ENCODE results near the gene SLC44A3.

DNA sequence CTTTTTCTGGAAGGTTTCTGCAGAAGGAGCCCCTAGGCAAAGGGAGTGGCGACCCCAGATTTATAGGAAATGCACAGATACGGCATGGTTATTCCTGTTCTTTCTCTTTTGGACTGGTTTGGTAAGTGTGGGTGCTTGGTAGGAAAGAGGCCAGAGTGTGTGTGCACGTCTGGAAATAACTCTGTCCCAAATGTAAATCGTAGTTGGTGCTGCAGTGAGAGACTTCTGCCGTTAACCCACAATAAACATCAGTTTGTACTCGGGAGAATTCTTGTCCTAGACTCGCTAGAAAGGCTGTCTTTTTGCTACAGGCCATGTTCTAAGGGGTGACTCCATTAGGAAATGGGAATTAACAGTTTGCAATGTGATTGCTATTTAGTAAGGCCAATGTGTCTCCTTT is 779 bp downstream of the SLC44A3 start:
- TF ChIP-seq, protein P1, sequence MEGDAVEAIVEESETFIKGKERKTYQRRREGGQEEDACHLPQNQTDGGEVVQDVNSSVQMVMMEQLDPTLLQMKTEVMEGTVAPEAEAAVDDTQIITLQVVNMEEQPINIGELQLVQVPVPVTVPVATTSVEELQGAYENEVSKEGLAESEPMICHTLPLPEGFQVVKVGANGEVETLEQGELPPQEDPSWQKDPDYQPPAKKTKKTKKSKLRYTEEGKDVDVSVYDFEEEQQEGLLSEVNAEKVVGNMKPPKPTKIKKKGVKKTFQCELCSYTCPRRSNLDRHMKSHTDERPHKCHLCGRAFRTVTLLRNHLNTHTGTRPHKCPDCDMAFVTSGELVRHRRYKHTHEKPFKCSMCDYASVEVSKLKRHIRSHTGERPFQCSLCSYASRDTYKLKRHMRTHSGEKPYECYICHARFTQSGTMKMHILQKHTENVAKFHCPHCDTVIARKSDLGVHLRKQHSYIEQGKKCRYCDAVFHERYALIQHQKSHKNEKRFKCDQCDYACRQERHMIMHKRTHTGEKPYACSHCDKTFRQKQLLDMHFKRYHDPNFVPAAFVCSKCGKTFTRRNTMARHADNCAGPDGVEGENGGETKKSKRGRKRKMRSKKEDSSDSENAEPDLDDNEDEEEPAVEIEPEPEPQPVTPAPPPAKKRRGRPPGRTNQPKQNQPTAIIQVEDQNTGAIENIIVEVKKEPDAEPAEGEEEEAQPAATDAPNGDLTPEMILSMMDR (IDR thresholded peaks at IDR 0.05; ENCODE audit: low read length): no peak
- no peak for TF ChIP-seq EZH2 (optimal IDR thresholded peaks at IDR 0.05; ENCODE audit: low read depth, low read length)
